HG03520 (cell line): Measurements from ENCODE around the gene KMT2E.

Experiments used
- ATAC-seq: cut with Tn5 transposase; IDR thresholded peaks from one replicate; pipeline ENCODE4 v1.9.1; 2021; ENCODE audit warnings: mild to moderate bottlenecking, moderate library complexity; ENCODE audit not compliant: unreplicated experiment

The KMT2E gene

GRCh38 chr7:105122619-105123018, 108.6 kb downstream of the KMT2E start:
- no peak for ATAC-seq

GRCh38 chr7:105125745-105126144, 111.7 kb downstream of the KMT2E start:
- no peak for ATAC-seq

- no peak for ATAC-seq
These were observed 112.5 kb downstream of the KMT2E start for GRCh38 chr7:105126436-105126975.

GRCh38 chr7:105127179-105127578, 113.2 kb downstream of the KMT2E start:
- no peak for ATAC-seq

GRCh38 chr7:105130048-105130447, 116.0 kb downstream of the KMT2E start:
- no peak for ATAC-seq

- no peak for ATAC-seq
These were observed 116.6 kb downstream of the KMT2E start for GRCh38 chr7:105130580-105130979.

- peak; percentile 80 for ATAC-seq
These were observed 117.1 kb downstream of the KMT2E start for GRCh38 chr7:105131033-105131656.

- no peak for ATAC-seq
These were observed 117.9 kb downstream of the KMT2E start for GRCh38 chr7:105131890-105132289.

GRCh38 chr7:105132335-105132734, 118.3 kb downstream of the KMT2E start:
- no peak for ATAC-seq

- ATAC-seq: no peak
These were observed 118.8 kb downstream of the KMT2E start for GRCh38 chr7:105132835-105133234.

GRCh38 chr7:105133358-105133757, 119.4 kb downstream of the KMT2E start:
- ATAC-seq: no peak

GRCh38 chr7:105133986-105134655, 120.1 kb downstream of the KMT2E start:
- ATAC-seq: no peak

- no peak for ATAC-seq
These were observed 122.2 kb downstream of the KMT2E start for GRCh38 chr7:105136221-105136620.

GRCh38 chr7:105137898-105138297, 123.9 kb downstream of the KMT2E start:
- no peak for ATAC-seq

GRCh38 chr7:105139381-105139780, 125.4 kb downstream of the KMT2E start:
- no peak for ATAC-seq

- ATAC-seq: no peak
These were observed 127.1 kb downstream of the KMT2E start for GRCh38 chr7:105141068-105141467.

GRCh38 chr7:105149827-105150226, 135.8 kb downstream of the KMT2E start:
- no peak for ATAC-seq

- ATAC-seq: no peak
These were observed 137.1 kb downstream of the KMT2E start for GRCh38 chr7:105151152-105151551.

GRCh38 chr7:105153531-105153930, 139.5 kb downstream of the KMT2E start:
- ATAC-seq: no peak

- no peak for ATAC-seq
These were observed 140.1 kb downstream of the KMT2E start for GRCh38 chr7:105154084-105154483.

GRCh38 chr7:105156731-105157130, 142.7 kb downstream of the KMT2E start:
- ATAC-seq: no peak

GRCh38 chr7:105157278-105157677, 143.3 kb downstream of the KMT2E start:
- no peak for ATAC-seq
